Activated T-helper 1 cell treated with anti-CD3 and anti-CD28 coated beads, Interleukin-12 subunit alpha, Interleukin-12 subunit beta, Interleukin-2, Interleukin-4 antibody, amounts not matched to agents 30 ng/mL and 10 ng/mL and 1 ng/mL, durations not matched to agents 14 hours and 24 hours and 36 hours (primary cell): ENCODE data around the gene CDC37. TPM values are rescaled to one million over a fixed set of nuclear protein-coding genes. Genes with fewer than 3 reads are reported as not detected.

Experiments used
- DNase-seq: peaks from one replicate; pipeline ENCODE4 v3.0.0; 2021; ENCODE audit warnings: low spot score
- H3K27ac Mint-ChIP-seq: one replicate; pipeline ENCODE4 v1.8.0; 2021; ENCODE audit warnings: mild to moderate bottlenecking, mixed read lengths
- H3K27me3 Mint-ChIP-seq: one replicate; pipeline ENCODE4 v1.8.0; 2022; ENCODE audit warnings: mild to moderate bottlenecking, moderate library complexity, mixed read lengths; ENCODE audit not compliant: insufficient read depth
- H3K36me3 Mint-ChIP-seq: one replicate; pipeline ENCODE4 v1.8.0; 2021; ENCODE audit warnings: low read depth, mixed read lengths
- H3K4me1 Mint-ChIP-seq: one replicate; pipeline ENCODE4 v1.8.0; 2021; ENCODE audit warnings: low read depth, mixed read lengths
- H3K4me3 Mint-ChIP-seq: one replicate; pipeline ENCODE4 v1.8.0; 2021; ENCODE audit warnings: mild to moderate bottlenecking, moderate library complexity, mixed read lengths
- H3K9me3 Mint-ChIP-seq: one replicate; pipeline ENCODE4 v1.8.0; 2021; ENCODE audit warnings: mixed read lengths
- intact Hi-C: fragments of 100-400 bp; cut with micrococcal nuclease; formaldehyde crosslinking; loops from one replicate; pipeline ENCODE4 v1.15.1; 2024
- total RNA-seq: library from RNA; stranded (reverse); gene quantifications from 2 replicates; pipeline ENCODE4 v1.2.3, GENCODE V29; 2022

CDC37 gene
- total RNA-seq, 1 donor from 2014 or later = 326 TPM

- intact Hi-C loops = no loop called here
- no peaks in the 10 kb centered on the region for H3K9me3 Mint-ChIP-seq
- no peak overlapping the region for H3K27ac Mint-ChIP-seq
- no peaks in the 10 kb centered on the region for H3K27me3 Mint-ChIP-seq
- no peak for DNase-seq
- H3K4me3 Mint-ChIP-seq = no peak overlapping the region
- H3K36me3 Mint-ChIP-seq = peaks cover 22% of the 10 kb centered on the region
- no peaks in the 10 kb centered on the region for H3K4me1 Mint-ChIP-seq
Measured at GRCh38 chr19:10361569-10362011, 41.8 kb downstream of the CDC37 start.

GRCh38 chr19:10356431-10356830 lies 46.9 kb downstream of the CDC37 start:
- DNase-seq = no peak
- Mint-ChIP-seq H3K4me1 (no peaks in the 10 kb centered on the region), H3K9me3 (no peaks in the 10 kb centered on the region), H3K36me3 (peaks cover 31% of the 10 kb centered on the region), H3K27me3 (no peaks in the 10 kb centered on the region), H3K4me3 (no peak overlapping the region), H3K27ac (no peak overlapping the region)
- intact Hi-C loops = no loop called here

- peaks cover 24% of the 10 kb centered on the region for H3K36me3 Mint-ChIP-seq
Measured at GRCh38 chr19:10353793-10354391, 49.5 kb downstream of the CDC37 start.

GRCh38 chr19:10352764-10353671 lies 50.3 kb downstream of the CDC37 start:
- no peaks in the 10 kb centered on the region for H3K27me3 Mint-ChIP-seq
- no peak for DNase-seq
- intact Hi-C loops = no loop called here
- no peak overlapping the region for H3K27ac Mint-ChIP-seq
- H3K36me3 Mint-ChIP-seq = peaks cover 24% of the 10 kb centered on the region
- H3K4me3 Mint-ChIP-seq = no peak overlapping the region
- H3K9me3 Mint-ChIP-seq = no peaks in the 10 kb centered on the region
- no peaks in the 10 kb centered on the region for H3K4me1 Mint-ChIP-seq

More at GRCh38 chr19:10353793-10354391, 49.5 kb downstream of the CDC37 start:
- Mint-ChIP-seq H3K9me3 (no peaks in the 10 kb centered on the region), H3K4me3 (no peak overlapping the region), H3K27me3 (no peaks in the 10 kb centered on the region), H3K27ac (no peak overlapping the region), H3K4me1 (no peaks in the 10 kb centered on the region)
- intact Hi-C loops = no loop called here
- no peak for DNase-seq

GRCh38 chr19:10346509-10346908 lies 56.8 kb downstream of the CDC37 start:
- Mint-ChIP-seq H3K36me3 (peaks cover 5% of the 10 kb centered on the region), H3K27me3 (no peaks in the 10 kb centered on the region), H3K4me3 (no peak overlapping the region), H3K27ac (no peak overlapping the region), H3K4me1 (no peaks in the 10 kb centered on the region), H3K9me3 (no peaks in the 10 kb centered on the region)
- DNase-seq = no peak
- intact Hi-C loops = no loop called here

GRCh38 chr19:10344780-10345179 lies 58.6 kb downstream of the CDC37 start:
- Mint-ChIP-seq H3K27me3 (no peaks in the 10 kb centered on the region), H3K27ac (no peak overlapping the region), H3K9me3 (no peaks in the 10 kb centered on the region), H3K36me3 (no peaks in the 10 kb centered on the region), H3K4me3 (no peak overlapping the region), H3K4me1 (peaks cover 4% of the 10 kb centered on the region)
- intact Hi-C loops = no loop called here
- DNase-seq = no peak

- H3K9me3 Mint-ChIP-seq = no peaks in the 10 kb centered on the region
- H3K4me3 Mint-ChIP-seq = no peak overlapping the region
- DNase-seq = no peak
- no peak overlapping the region for H3K27ac Mint-ChIP-seq
- no peaks in the 10 kb centered on the region for H3K27me3 Mint-ChIP-seq
- H3K36me3 Mint-ChIP-seq = no peaks in the 10 kb centered on the region
- intact Hi-C loops = no loop called here
- H3K4me1 Mint-ChIP-seq = peaks cover 17% of the 10 kb centered on the region
Measured at GRCh38 chr19:10343495-10343894, 59.8 kb downstream of the CDC37 start.

Other genes starting within 250 kb of the CDC37 start
- 411 and 425 TPM in 2 replicates for gene DNMT1, start 208.6 kb downstream of the CDC37 start, total RNA-seq
- 15.4 and 16.0 TPM in 2 replicates for gene S1PR2, start 172.2 kb downstream of the CDC37 start, total RNA-seq
- gene MRPL4, start 151.3 kb downstream of the CDC37 start, total RNA-seq = 163 and 168 TPM in 2 replicates
- 90.8 and 92.2 TPM in 2 replicates for gene ICAM1, start 132.4 kb downstream of the CDC37 start, total RNA-seq
- 0.59 and 1.0 TPM in 2 replicates for gene ICAM4, start 116.6 kb downstream of the CDC37 start, total RNA-seq
- 1.9 TPM in 2 replicates for gene ICAM5, start 113.6 kb downstream of the CDC37 start, total RNA-seq
- gene ZGLP1, start 93.7 kb downstream of the CDC37 start, total RNA-seq = 3.5 and 4.2 TPM in 2 replicates
- gene FDX2, start 87.5 kb downstream of the CDC37 start, total RNA-seq = 21.6 and 24.4 TPM in 2 replicates
- gene RAVER1, start 70.0 kb downstream of the CDC37 start, total RNA-seq = 92.5 and 92.8 TPM in 2 replicates
- gene ICAM3, start 63.9 kb downstream of the CDC37 start, total RNA-seq = 107 and 114 TPM in 2 replicates
- 268 and 271 TPM in 2 replicates for gene TYK2, start 23.0 kb downstream of the CDC37 start, total RNA-seq
- 67.7 and 71.1 TPM in 2 replicates for gene PDE4A, start 17.0 kb upstream of the CDC37 start, total RNA-seq
- gene KEAP1, start 99.8 kb upstream of the CDC37 start, total RNA-seq = 81.6 and 94.2 TPM in 2 replicates
- gene S1PR5, start 113.9 kb upstream of the CDC37 start, total RNA-seq = not detected in 2 replicates
- gene ATG4D, start 140.4 kb upstream of the CDC37 start, total RNA-seq = 37.3 and 40.7 TPM in 2 replicates
- gene KRI1, start 162.5 kb upstream of the CDC37 start, total RNA-seq = 91.1 and 91.8 TPM in 2 replicates
- 40.1 and 42.1 TPM in 2 replicates for gene CDKN2D, start 165.4 kb upstream of the CDC37 start, total RNA-seq
- not detected in 2 replicates for gene AP1M2, start 183.8 kb upstream of the CDC37 start, total RNA-seq
- 92.9 and 94.4 TPM in 2 replicates for gene SLC44A2, start 222.0 kb upstream of the CDC37 start, total RNA-seq